Smooth muscle cell (in vitro differentiated cells): ENCODE measurements around the gene HOTAIR. TPM values are rescaled to one million over a fixed set of nuclear protein-coding genes. Genes with fewer than 3 reads are reported as not detected.

Source experiments
- DNase-seq: peaks from one replicate; lab custom pipeline; 2025; ENCODE audit not compliant: unreplicated experiment; lab: John Stamatoyannopoulos, UW
- H2AFZ ChIP-seq: fragments of 200-600 bp; sonication (generic); 2 replicates; pipeline ENCODE4 v1.6.0; 2016; ENCODE audit warnings: antibody characterized with exemption, low read depth, mild to moderate bottlenecking
- H3F3A ChIP-seq: fragments of 200-600 bp; sonication (generic); 2 replicates; pipeline ENCODE4 v1.6.0; 2017; ENCODE audit warnings: antibody characterized with exemption, low read depth
- H3K27ac ChIP-seq: fragments of 200-600 bp; sonication (generic); 2 replicates; pipeline ENCODE4 v1.5.1; 2016; ENCODE audit warnings: low read depth, mild to moderate bottlenecking
- H3K27me3 ChIP-seq: fragments of 200-600 bp; sonication (generic); 2 replicates; pipeline ENCODE4 v1.6.1; 2016; ENCODE audit warnings: low read depth, mild to moderate bottlenecking
- H3K36me3 ChIP-seq: fragments of 200-600 bp; sonication (generic); 2 replicates; pipeline ENCODE4 v1.5.1; 2016; ENCODE audit warnings: low read depth
- H3K4me1 ChIP-seq: fragments of 200-600 bp; sonication (generic); 2 replicates; pipeline ENCODE4 v1.5.1; 2016; ENCODE audit warnings: low read depth
- H3K4me2 ChIP-seq: fragments of 200-600 bp; sonication (generic); 2 replicates; pipeline ENCODE4 v1.6.0; 2016; ENCODE audit warnings: mild to moderate bottlenecking
- H3K4me3 ChIP-seq: fragments of 200-600 bp; sonication (generic); 2 replicates; pipeline ENCODE4 v1.5.1; 2016; ENCODE audit warnings: mild to moderate bottlenecking
- H3K79me2 ChIP-seq: fragments of 200-600 bp; sonication (generic); 2 replicates; pipeline ENCODE4 v1.6.0; 2016; ENCODE audit warnings: low read depth, mild to moderate bottlenecking
- H3K9ac ChIP-seq: fragments of 200-600 bp; sonication (generic); 2 replicates; pipeline ENCODE4 v1.6.0; 2016; ENCODE audit warnings: low read depth
- H3K9me3 ChIP-seq: fragments of 200-600 bp; sonication (generic); replicated peaks from 2 replicates; pipeline ENCODE4 v1.5.1; 2016; ENCODE audit warnings: low read depth
- H4K20me1 ChIP-seq: fragments of 200-600 bp; sonication (generic); 2 replicates; pipeline ENCODE4 v1.6.0; 2016; ENCODE audit warnings: low read depth
- WGBS: methylation state at CpG from one replicate; pipeline ENCODE4 v1.1.7; 2016; ENCODE audit warnings: low lambda C conversion rate; 5-methylcytosine and 5-hydroxymethylcytosine counted together
- polyA plus RNA-seq: library from polyadenylated mRNA; unstranded; fragments of >200 nt; fragmentation: Nextera tagmentation; extraction: Ambion mirVana; gene quantifications from 2 replicates; pipeline ENCODE4 v1.2.1, GENCODE V29; 2016
- total RNA-seq: library from RNA; depleted of rRNA; stranded (reverse); fragments of >200 nt; gene quantifications from 2 replicates; pipeline ENCODE4 v1.2.3, GENCODE V29; 2014
- TF ChIP-seq, protein P1 (sequence below): fragments of 200-600 bp; sonication (generic); IDR thresholded peaks from 2 replicates; pipeline ENCODE4 v1.5.1; 2017; ENCODE audit warnings: borderline replicate concordance, mild to moderate bottlenecking, antibody characterized with exemption; ENCODE audit not compliant: insufficient read depth, poor library complexity, severe bottlenecking

Gene HOTAIR
- total and polyA plus RNA-seq, 2 experiments from 2014 or later = 0.43 TPM; not detected in 1

GRCh38 chr12:53944907-53945847 lies 29.6 kb downstream of the HOTAIR start:
- 27% methylated on average over 50 of the region's 51 CpGs for WGBS

DNA sequence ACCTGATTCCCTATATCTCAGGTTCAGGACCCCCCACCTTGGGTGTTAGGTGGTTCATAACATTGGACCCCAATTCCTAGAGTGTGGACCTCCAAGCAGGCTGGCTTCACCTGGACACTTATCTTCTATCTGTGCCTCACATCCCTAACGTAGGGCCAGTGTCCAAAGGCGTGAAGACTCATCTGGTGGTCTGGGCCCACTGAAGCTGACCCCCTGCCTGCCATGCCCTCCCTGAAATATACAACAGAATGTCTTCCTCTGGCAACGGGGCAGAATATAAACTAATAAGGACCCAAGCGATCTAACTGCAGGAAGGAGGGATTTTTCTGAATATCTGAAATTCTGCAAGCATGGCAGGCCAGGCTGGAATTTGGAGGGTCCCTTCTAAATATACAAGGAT lies 30.5 kb downstream of the HOTAIR start:
- Histone ChIP-seq H3K27ac (no peak overlapping the region), H3K27me3 (peaks cover 100% of the 10 kb centered on the region), H4K20me1 (no peaks in the 10 kb centered on the region), H3K79me2 (no peaks in the 10 kb centered on the region), H3F3A (no peaks in the 10 kb centered on the region), H3K4me2 (no peak overlapping the region), H3K4me3 (no peak overlapping the region), H3K36me3 (no peaks in the 10 kb centered on the region), H2AFZ (no peak overlapping the region), H3K9ac (no peak overlapping the region), H3K4me1 (no peaks in the 10 kb centered on the region), H3K9me3 (no peaks in the 10 kb centered on the region)
- TF ChIP-seq, protein P1, sequence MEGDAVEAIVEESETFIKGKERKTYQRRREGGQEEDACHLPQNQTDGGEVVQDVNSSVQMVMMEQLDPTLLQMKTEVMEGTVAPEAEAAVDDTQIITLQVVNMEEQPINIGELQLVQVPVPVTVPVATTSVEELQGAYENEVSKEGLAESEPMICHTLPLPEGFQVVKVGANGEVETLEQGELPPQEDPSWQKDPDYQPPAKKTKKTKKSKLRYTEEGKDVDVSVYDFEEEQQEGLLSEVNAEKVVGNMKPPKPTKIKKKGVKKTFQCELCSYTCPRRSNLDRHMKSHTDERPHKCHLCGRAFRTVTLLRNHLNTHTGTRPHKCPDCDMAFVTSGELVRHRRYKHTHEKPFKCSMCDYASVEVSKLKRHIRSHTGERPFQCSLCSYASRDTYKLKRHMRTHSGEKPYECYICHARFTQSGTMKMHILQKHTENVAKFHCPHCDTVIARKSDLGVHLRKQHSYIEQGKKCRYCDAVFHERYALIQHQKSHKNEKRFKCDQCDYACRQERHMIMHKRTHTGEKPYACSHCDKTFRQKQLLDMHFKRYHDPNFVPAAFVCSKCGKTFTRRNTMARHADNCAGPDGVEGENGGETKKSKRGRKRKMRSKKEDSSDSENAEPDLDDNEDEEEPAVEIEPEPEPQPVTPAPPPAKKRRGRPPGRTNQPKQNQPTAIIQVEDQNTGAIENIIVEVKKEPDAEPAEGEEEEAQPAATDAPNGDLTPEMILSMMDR = no peak
- 65% methylated on average over 4 of the region's 4 CpGs for WGBS
- DNase-seq = no peak

More at GRCh38 chr12:53944907-53945847, 29.6 kb downstream of the HOTAIR start:
- DNase-seq = no peak
- Histone ChIP-seq H3K36me3 (no peaks in the 10 kb centered on the region), H3K4me2 (no peak overlapping the region), H3F3A (no peaks in the 10 kb centered on the region), H2AFZ (no peak overlapping the region), H4K20me1 (no peaks in the 10 kb centered on the region), H3K9ac (no peak overlapping the region), H3K79me2 (no peaks in the 10 kb centered on the region), H3K4me1 (no peaks in the 10 kb centered on the region), H3K27me3 (peaks cover 100% of the 10 kb centered on the region), H3K27ac (no peak overlapping the region), H3K9me3 (no peaks in the 10 kb centered on the region), H3K4me3 (no peak overlapping the region)
- TF ChIP-seq, protein P1 = no peak

- Histone ChIP-seq H3K79me2 (no peaks in the 10 kb centered on the region), H3K4me2 (no peak overlapping the region), H3K9me3 (no peaks in the 10 kb centered on the region), H3F3A (no peaks in the 10 kb centered on the region), H4K20me1 (no peaks in the 10 kb centered on the region), H3K4me1 (no peaks in the 10 kb centered on the region), H3K9ac (no peak overlapping the region), H3K4me3 (no peak overlapping the region), H3K36me3 (no peaks in the 10 kb centered on the region), H2AFZ (no peak overlapping the region), H3K27me3 (peaks cover 100% of the 10 kb centered on the region), H3K27ac (no peak overlapping the region)
- no peak for DNase-seq
- WGBS = 42% methylated on average over 2 of the region's 2 CpGs
- TF ChIP-seq, protein P1 = no peak
Measured at GRCh38 chr12:53942467-53942997, 32.2 kb downstream of the HOTAIR start.

DNA sequence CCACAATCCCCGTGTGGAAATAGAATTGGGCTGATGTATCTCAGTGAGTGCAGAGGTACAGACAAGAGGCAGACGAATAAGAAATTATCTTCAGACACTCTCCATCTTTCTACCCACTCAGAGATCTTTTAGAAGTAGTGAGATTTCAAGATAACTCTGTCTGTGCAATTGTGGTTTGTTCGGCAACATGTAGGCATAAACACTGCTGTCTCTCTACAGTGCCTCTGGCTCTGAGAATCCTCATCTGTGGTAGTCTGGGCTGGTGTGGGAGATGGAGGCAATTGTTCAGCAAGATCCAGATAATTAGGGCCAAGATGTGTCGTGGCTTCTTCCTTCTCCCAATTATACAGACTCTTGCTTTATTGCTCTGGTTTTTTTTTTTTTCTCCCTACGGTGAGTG lies 33.0 kb downstream of the HOTAIR start:
- WGBS = 28% methylated on average over 5 of the region's 5 CpGs
- Histone ChIP-seq H3F3A (no peaks in the 10 kb centered on the region), H3K4me2 (peak overlapping the region; percentile 9)

More for the DNA sequence above, 33.0 kb downstream of the HOTAIR start:
- H3K9ac ChIP-seq = no peak overlapping the region
- H2AFZ ChIP-seq = no peak overlapping the region
- H3K79me2 ChIP-seq = no peaks in the 10 kb centered on the region
- H4K20me1 ChIP-seq = no peaks in the 10 kb centered on the region
- no peak overlapping the region for H3K4me3 ChIP-seq
- TF ChIP-seq, protein P1 = no peak
- no peaks in the 10 kb centered on the region for H3K9me3 ChIP-seq
- no peak overlapping the region for H3K27ac ChIP-seq
- H3K4me1 ChIP-seq = no peaks in the 10 kb centered on the region
- no peaks in the 10 kb centered on the region for H3K36me3 ChIP-seq
- DNase-seq = no peak
- H3K27me3 ChIP-seq = peaks cover 100% of the 10 kb centered on the region
